Measurements from ENCODE around the gene THAP9. TPM values are rescaled to one million over a fixed set of nuclear protein-coding genes. Genes with fewer than 3 reads are reported as not detected.

THAP9 gene
- total and polyA plus RNA-seq, 2 experiments from 2014 or later, result 4.4 to 23.8 TPM

- no peaks in the 10 kb centered on the region for H3K9me3 ChIP-seq (ENCODE audit: low read depth)
- H3K4me3 ChIP-seq, result no peak overlapping the region
- no peak overlapping the region for H3K27ac ChIP-seq
- no peak for DNase-seq (ENCODE audit: low read depth in 1 of 2, low spot score in 1 of 2)
- no peaks in the 10 kb centered on the region for H3K4me1 ChIP-seq (ENCODE audit: low read depth)
- no peaks in the 10 kb centered on the region for H3K27me3 ChIP-seq
- TF ChIP-seq, protein P1, sequence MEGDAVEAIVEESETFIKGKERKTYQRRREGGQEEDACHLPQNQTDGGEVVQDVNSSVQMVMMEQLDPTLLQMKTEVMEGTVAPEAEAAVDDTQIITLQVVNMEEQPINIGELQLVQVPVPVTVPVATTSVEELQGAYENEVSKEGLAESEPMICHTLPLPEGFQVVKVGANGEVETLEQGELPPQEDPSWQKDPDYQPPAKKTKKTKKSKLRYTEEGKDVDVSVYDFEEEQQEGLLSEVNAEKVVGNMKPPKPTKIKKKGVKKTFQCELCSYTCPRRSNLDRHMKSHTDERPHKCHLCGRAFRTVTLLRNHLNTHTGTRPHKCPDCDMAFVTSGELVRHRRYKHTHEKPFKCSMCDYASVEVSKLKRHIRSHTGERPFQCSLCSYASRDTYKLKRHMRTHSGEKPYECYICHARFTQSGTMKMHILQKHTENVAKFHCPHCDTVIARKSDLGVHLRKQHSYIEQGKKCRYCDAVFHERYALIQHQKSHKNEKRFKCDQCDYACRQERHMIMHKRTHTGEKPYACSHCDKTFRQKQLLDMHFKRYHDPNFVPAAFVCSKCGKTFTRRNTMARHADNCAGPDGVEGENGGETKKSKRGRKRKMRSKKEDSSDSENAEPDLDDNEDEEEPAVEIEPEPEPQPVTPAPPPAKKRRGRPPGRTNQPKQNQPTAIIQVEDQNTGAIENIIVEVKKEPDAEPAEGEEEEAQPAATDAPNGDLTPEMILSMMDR (IDR thresholded peaks at IDR 0.05; ENCODE audit: low read depth, low read length), result no peak
- peaks cover 9% of the 10 kb centered on the region for H3K36me3 ChIP-seq
Measured at GRCh38 chr4:82921795-82922194, 21.3 kb downstream of the THAP9 start.

DNA sequence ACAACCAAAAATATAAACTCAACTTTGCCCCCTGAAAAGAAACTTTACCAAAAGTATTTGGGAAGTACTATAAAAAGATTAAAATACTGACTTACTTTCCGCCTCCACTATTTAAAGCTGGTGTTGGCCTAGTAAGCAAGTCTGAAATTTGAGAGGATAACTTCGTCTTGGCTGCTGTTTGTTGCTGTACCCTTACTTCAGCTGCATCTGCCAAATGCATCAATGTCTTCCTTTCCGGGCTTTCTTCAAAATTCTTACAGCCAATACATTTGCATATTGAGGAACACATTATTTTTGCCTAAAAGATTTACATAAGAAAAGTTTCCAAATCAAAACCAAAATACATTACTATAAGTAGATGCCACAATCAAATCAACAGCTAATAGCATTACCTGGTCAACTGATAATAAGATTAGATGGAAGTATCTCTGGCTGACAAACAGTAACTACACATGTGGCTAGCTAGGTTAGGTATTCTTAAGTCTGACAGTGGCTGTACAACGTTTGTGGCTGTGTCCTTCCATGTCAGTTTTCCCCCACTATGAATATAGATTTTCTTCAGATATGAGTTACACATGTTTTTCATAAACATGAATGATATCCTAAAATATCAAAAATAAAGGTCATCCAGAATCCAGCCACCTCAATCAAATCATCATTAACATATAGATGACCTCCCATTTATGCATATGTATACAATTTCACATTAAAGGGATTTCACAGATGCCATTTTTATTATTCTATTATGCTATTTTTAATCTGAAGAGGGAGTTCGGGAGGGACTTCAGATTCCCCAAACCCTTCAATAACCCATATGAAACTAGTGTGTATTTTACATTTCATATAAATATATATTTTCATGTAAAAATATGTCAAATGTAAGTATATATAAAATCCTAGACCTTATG lies 30.6 kb downstream of the THAP9 start:
- Histone ChIP-seq H3K4me1 (ENCODE audit: low read depth) (no peaks in the 10 kb centered on the region), H3K27ac (no peak overlapping the region), H3K36me3 (peaks cover 11% of the 10 kb centered on the region), H3K4me3 (no peak overlapping the region), H3K9me3 (ENCODE audit: low read depth) (no peaks in the 10 kb centered on the region), H3K27me3 (no peaks in the 10 kb centered on the region)
- no peak for DNase-seq (ENCODE audit: low read depth in 1 of 2, low spot score in 1 of 2)
- TF ChIP-seq, protein P1 (IDR thresholded peaks at IDR 0.05; ENCODE audit: low read depth, low read length), result no peak

- TF ChIP-seq, protein P1 (IDR thresholded peaks at IDR 0.05; ENCODE audit: low read depth, low read length), result no peak
- Histone ChIP-seq H3K36me3 (peaks cover 37% of the 10 kb centered on the region), H3K9me3 (ENCODE audit: low read depth) (no peaks in the 10 kb centered on the region)
Measured at GRCh38 chr4:82934441-82934840, 33.9 kb downstream of the THAP9 start.

DNA sequence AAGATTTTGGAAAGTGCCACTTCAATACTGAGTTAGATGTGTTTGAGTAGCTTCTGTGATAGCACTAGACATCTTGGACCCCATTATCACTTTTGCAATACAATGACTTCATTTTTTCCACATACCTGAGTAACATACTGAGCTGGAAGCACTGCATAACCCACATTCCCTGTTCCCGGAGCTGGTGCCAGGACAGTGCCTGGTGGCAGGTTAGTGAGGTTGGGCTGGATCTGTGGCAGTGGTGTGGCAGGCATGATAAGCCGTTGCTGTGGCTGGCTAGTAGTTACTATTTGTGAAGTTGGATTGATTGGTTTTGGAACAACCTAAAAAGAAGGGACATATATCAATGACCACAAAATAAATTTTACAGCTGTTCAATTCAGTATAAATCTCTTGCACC lies 38.9 kb downstream of the THAP9 start:
- Histone ChIP-seq H3K36me3 (peaks cover 37% of the 10 kb centered on the region), H3K4me3 (no peak overlapping the region), H3K27me3 (no peaks in the 10 kb centered on the region), H3K4me1 (ENCODE audit: low read depth) (no peaks in the 10 kb centered on the region), H3K27ac (no peak overlapping the region), H3K9me3 (ENCODE audit: low read depth) (no peaks in the 10 kb centered on the region)
- no peak for DNase-seq (ENCODE audit: low read depth in 1 of 2, low spot score in 1 of 2)
- TF ChIP-seq, protein P1 (IDR thresholded peaks at IDR 0.05; ENCODE audit: low read depth, low read length), result no peak

More at GRCh38 chr4:82934441-82934840, 33.9 kb downstream of the THAP9 start:
- Histone ChIP-seq H3K27me3 (no peaks in the 10 kb centered on the region), H3K4me1 (ENCODE audit: low read depth) (no peaks in the 10 kb centered on the region), H3K4me3 (no peak overlapping the region), H3K27ac (no peak overlapping the region)
- no peak for DNase-seq (ENCODE audit: low read depth in 1 of 2, low spot score in 1 of 2)

GRCh38 chr4:82947498-82947897 lies 47.0 kb downstream of the THAP9 start:
- Histone ChIP-seq H3K27ac (no peak overlapping the region), H3K9me3 (ENCODE audit: low read depth) (no peaks in the 10 kb centered on the region), H3K27me3 (no peaks in the 10 kb centered on the region), H3K4me3 (no peak overlapping the region), H3K4me1 (ENCODE audit: low read depth) (no peaks in the 10 kb centered on the region), H3K36me3 (peaks cover 8% of the 10 kb centered on the region)
- TF ChIP-seq, protein P1 (IDR thresholded peaks at IDR 0.05; ENCODE audit: low read depth, low read length), result no peak
- DNase-seq (ENCODE audit: low read depth in 1 of 2, low spot score in 1 of 2), result no peak
